ENCODE results near the gene TAF8. TPM values are rescaled to one million over a fixed set of nuclear protein-coding genes. Genes with fewer than 3 reads are reported as not detected.

The TAF8 gene
- total and polyA plus RNA-seq, 10 of the 15 experiments (the other 5 are each of a cell fraction or from before 2014, with no cell fraction given), result 11.7 to 30.9 (median 19.9) TPM

GRCh38 chr6:42108071-42108470, 57.7 kb downstream of the TAF8 start:
- H3K4me1 ChIP-seq (ENCODE audit: control insufficient read depth, insufficient read depth, low read length), result no peaks in the 10 kb centered on the region
- WGBS (ENCODE audit: insufficient coverage, insufficient replicate concordance, low lambda C conversion rate, missing lambda C conversion rate), result 50% methylated on average over 2 of the region's 2 CpGs
- no TSS peak for BruUV-seq (replicated peaks)
- H3K4me2 ChIP-seq (ENCODE audit: control insufficient read depth, insufficient read depth), result no peak overlapping the region
- TF ChIP-seq ETV6 (conservative IDR thresholded peaks at IDR 0.05 in 1 of 2, IDR thresholded peaks at IDR 0.05 in 1 of 2; ENCODE audit: borderline replicate concordance in 1 of 2, low read depth in 1 of 2) (no peak), CBFB (IDR thresholded peaks at IDR 0.05; ENCODE audit: low read depth) (no peak), WRNIP1 (IDR thresholded peaks at IDR 0.05; ENCODE audit: borderline replicate concordance, low read depth, low read length) (no peak), CHD2 (IDR thresholded peaks at IDR 0.05; ENCODE audit: borderline replicate concordance, low read depth, low read length) (no peak), EP300 (IDR thresholded peaks at IDR 0.05; ENCODE audit: borderline replicate concordance in 1 of 2, control insufficient read depth in 1 of 2, low read depth in 2 of 2, low read length in 2 of 2) (no peak), BCL3 (IDR thresholded peaks at IDR 0.05; ENCODE audit: borderline replicate concordance, insufficient read depth, low read depth, low read length, poor library complexity, severe bottlenecking) (no peak), ATF3 (IDR thresholded peaks at IDR 0.05; ENCODE audit: borderline replicate concordance, extremely low read depth, low read depth, low read length) (no peak), MYB (IDR thresholded peaks at IDR 0.05; ENCODE audit: borderline replicate concordance, low read depth, low read length) (no peak), SMAD5 (IDR thresholded peaks at IDR 0.05; ENCODE audit: low read depth) (no peak), USF1 (IDR thresholded peaks at IDR 0.05; ENCODE audit: borderline replicate concordance, extremely low read length, insufficient read depth, low read depth, low read length) (no peak), ZNF622 (IDR thresholded peaks at IDR 0.05) (no peak)
- ChIA-PET RAD21 (ENCODE audit: unreplicated experiment) (no interaction called here), SMC1A (ENCODE audit: uncharacterized antibody, unreplicated experiment) (interaction anchor here (0.5 to 0.7 kb wide), 2 partner anchors 41 to 70 kb away, joined by 3 read pairs; no protein-coding TSS in a partner anchor), CTCF (no interaction called here), POLR2A (interaction anchor here (1.1 kb wide), 1 partner anchor 68 kb away, joined by 3 read pairs; no protein-coding TSS in a partner anchor)
- H2AFZ ChIP-seq (ENCODE audit: control insufficient read depth, low read depth, low read length), result no peak overlapping the region
- ATAC-seq (no peak), DNase-seq (ENCODE audit: low read depth, low spot score) (no peak), FAIRE-seq (no peak)
- H3K9ac ChIP-seq (ENCODE audit: control insufficient read depth, insufficient read depth, low read length), result no peak overlapping the region
- intact Hi-C loops (cut with micrococcal nuclease; ENCODE audit: unreplicated experiment) (no loop called here), in situ Hi-C loops (cut with MboI) (no loop called here)
- no peaks in the 10 kb centered on the region for H4K20me1 ChIP-seq (ENCODE audit: control insufficient read depth, insufficient read depth)
- H3K79me2 ChIP-seq (ENCODE audit: control insufficient read depth, insufficient read depth, low read length), result no peaks in the 10 kb centered on the region
- peaks cover 0 to 3% of the 10 kb centered on the region in 2 experiments; a peak in 1 of 4 replicates for H3K27me3 ChIP-seq (replicated peaks in 1 of 2; ENCODE audit: control insufficient read depth in 2 of 2, insufficient read depth in 2 of 2, low read length in 1 of 2)
- H3K36me3 ChIP-seq (ENCODE audit: control insufficient read depth in 2 of 2, insufficient read depth in 2 of 2, low read length in 1 of 2), result no peaks in the 10 kb centered on the region
- H3K9me3 ChIP-seq (replicated peaks; ENCODE audit: control insufficient read depth, insufficient read depth, low read length), result no peaks in the 10 kb centered on the region; the same call in 2 of the 3 replicates
- no peak overlapping the region for H3K27ac ChIP-seq (ENCODE audit: control insufficient read depth, insufficient read depth)
- H3K4me3 ChIP-seq, result no peak overlapping the region

All from GM12878 (cell line).